ENCODE data around the gene CLK3. TPM values are rescaled to one million over a fixed set of nuclear protein-coding genes. Genes with fewer than 3 reads are reported as not detected.

The CLK3 gene
- total and polyA plus RNA-seq, 2 of the 8 experiments (the other 6 are each of a cell fraction or from before 2014, with no cell fraction given) = 43.5 to 67.3 TPM

GRCh38 chr15:74664670-74665069, 49.0 kb downstream of the CLK3 start:
- Histone ChIP-seq H3K4me2 (ENCODE audit: insufficient read depth in 1 of 2, low read depth in 2 of 2, low read length in 2 of 2) (no peak overlapping the region), H4K91ac (replicated peaks; ENCODE audit: insufficient read length, low read length) (no peak overlapping the region), H3K9me3 (ENCODE audit: insufficient read depth in 2 of 2, low read depth in 1 of 2, low read length in 1 of 2) (no peaks in the 10 kb centered on the region), H2AFZ (ENCODE audit: low read length) (no peak overlapping the region), H3K9ac (replicated peaks in 1 of 4; ENCODE audit: extremely low read depth in 1 of 4, low read depth in 3 of 4, low read length in 3 of 4) (no peak overlapping the region), H3K23me2 (ENCODE audit: low read depth, low read length) (no peaks in the 10 kb centered on the region), H3K56ac (replicated peaks; ENCODE audit: insufficient read length, low read depth, low read length) (no peak overlapping the region), H3K4me3 (ENCODE audit: extremely low read depth in 1 of 4, insufficient read depth in 2 of 4, low read depth in 3 of 4, low read length in 4 of 4) (no peak overlapping the region), H4K8ac (ENCODE audit: extremely low read depth, insufficient read depth, low read length) (no peak overlapping the region), H4K5ac (ENCODE audit: insufficient read length, low read depth, low read length) (no peak overlapping the region), H2BK15ac (ENCODE audit: low read length) (no peak overlapping the region), H3K18ac (ENCODE audit: extremely low read depth, low read length) (no peak overlapping the region), H3K79me2 (ENCODE audit: control insufficient read depth in 1 of 2, insufficient read depth in 2 of 2, low read length in 2 of 2) (peaks cover 0 to 7% of the 10 kb centered on the region in 2 experiments; a peak in 1 of 4 replicates), H2BK12ac (ENCODE audit: low read depth, low read length) (no peak overlapping the region), H3K4me1 (replicated peaks in 1 of 4; ENCODE audit: control insufficient read depth in 3 of 4, insufficient read depth in 4 of 4, low read length in 3 of 4) (0 out of 7 replicates have a peak, but pooled peaks cover 0 to 2% (median 0%) of the 10 kb centered on the region in 4 experiments), H2BK120ac (replicated peaks; ENCODE audit: low read depth, low read length) (no peak overlapping the region), H2BK20ac (ENCODE audit: low read length) (no peak overlapping the region), H3K23ac (ENCODE audit: insufficient read length) (no peak overlapping the region), H3K36me3 (ENCODE audit: control insufficient read depth in 2 of 4, insufficient read depth in 4 of 4, low read length in 3 of 4) (peaks cover 0 to 2% (median under 1%) of the 10 kb centered on the region in 4 experiments; a peak in 2 of 8 replicates), H3K79me1 (ENCODE audit: low read depth, low read length) (no peaks in the 10 kb centered on the region; the same call in 1 of the 2 replicates), H3K27ac (ENCODE audit: low read depth, low read length) (no peak overlapping the region), H4K20me1 (replicated peaks in 1 of 2; ENCODE audit: control insufficient read depth in 1 of 2, insufficient read depth in 2 of 2, low read length in 2 of 2) (peaks cover 0 to 4% of the 10 kb centered on the region in 2 experiments), H3K4ac (replicated peaks; ENCODE audit: insufficient read length, low read depth, low read length) (no peak overlapping the region), H3K14ac (ENCODE audit: insufficient read length) (no peak overlapping the region), H2AK5ac (ENCODE audit: low read depth, low read length) (no peak overlapping the region), H2BK5ac (ENCODE audit: low read depth, low read length) (no peak overlapping the region), H3K27me3 (replicated peaks in 1 of 4; ENCODE audit: control insufficient read depth in 3 of 4, extremely low read depth in 1 of 4, insufficient read depth in 3 of 4, low read length in 3 of 4) (no peaks in the 10 kb centered on the region)
- no peak for FAIRE-seq
- no peak for DNase-seq (ENCODE audit: low read depth in 1 of 2, low spot score in 2 of 2)
- WGBS, 2 experiments (ENCODE audit: extremely low coverage in 1 of 2, insufficient coverage in 1 of 2, insufficient read length in 1 of 2, insufficient replicate concordance in 2 of 2, low coverage in 1 of 2, low lambda C conversion rate in 2 of 2, missing lambda C conversion rate in 1 of 2) = 89% methylated on average over 2 of the region's 2 CpGs; no CpG with 5 or more reads in 1 of the 2 experiments
- ChIA-PET CTCF (ENCODE audit: partially characterized antibody) (interaction anchor here (0.9 to 3.0 kb wide), 5 partner anchors 18 to 163 kb away, joined by 3 to 14 read pairs (median 4); no protein-coding TSS in a partner anchor), POLR2A (ENCODE audit: partially characterized antibody) (no interaction called here)
- TF ChIP-seq ATF3 (IDR thresholded peaks at IDR 0.05; ENCODE audit: insufficient read depth, low read depth, low read length) = no peak
- no peak for TF ChIP-seq POLR2A (IDR thresholded peaks at IDR 0.05; ENCODE audit: control extremely low read depth in 1 of 2, low read depth in 2 of 2, low read length in 2 of 2)
- TF ChIP-seq SRF (IDR thresholded peaks at IDR 0.05; ENCODE audit: low read depth, low read length) = no peak
- no peak for TF ChIP-seq SIX5 (IDR thresholded peaks at IDR 0.05; ENCODE audit: low read depth, low read length)
- TF ChIP-seq KDM1A (IDR thresholded peaks at IDR 0.05; ENCODE audit: borderline replicate concordance, low read length) = no peak
- no peak for TF ChIP-seq RXRA (IDR thresholded peaks at IDR 0.05; ENCODE audit: insufficient read depth, low read depth, low read length)
- no peak for TF ChIP-seq PHF8 (conservative IDR thresholded peaks at IDR 0.05; ENCODE audit: low read depth, low read length)
- TF ChIP-seq CBX5 (IDR thresholded peaks at IDR 0.05; ENCODE audit: low read depth, low read length) = no peak
- no peak for TF ChIP-seq CHD2 (IDR thresholded peaks at IDR 0.05; ENCODE audit: low read length)
- no peak for TF ChIP-seq E2F6 (IDR thresholded peaks at IDR 0.05)
- TF ChIP-seq RNF2 (IDR thresholded peaks at IDR 0.05; ENCODE audit: borderline replicate concordance, low read depth, low read length, missing control alignments, poor library complexity, severe bottlenecking) = no peak
- TF ChIP-seq CREB1 (IDR thresholded peaks at IDR 0.05) = no peak
- TF ChIP-seq EGR1 (IDR thresholded peaks at IDR 0.05; ENCODE audit: borderline replicate concordance, low read depth, low read length) = no peak
- no peak for TF ChIP-seq NRF1 (IDR thresholded peaks at IDR 0.05; ENCODE audit: low read depth, low read length)

All from H1 (cell line).